ENCODE measurements around the gene GDF9. TPM values are rescaled to one million over a fixed set of nuclear protein-coding genes. Genes with fewer than 3 reads are reported as not detected.

The GDF9 gene
- total RNA-seq, 1 experiment from 2014 or later = 0.24 TPM

DNA sequence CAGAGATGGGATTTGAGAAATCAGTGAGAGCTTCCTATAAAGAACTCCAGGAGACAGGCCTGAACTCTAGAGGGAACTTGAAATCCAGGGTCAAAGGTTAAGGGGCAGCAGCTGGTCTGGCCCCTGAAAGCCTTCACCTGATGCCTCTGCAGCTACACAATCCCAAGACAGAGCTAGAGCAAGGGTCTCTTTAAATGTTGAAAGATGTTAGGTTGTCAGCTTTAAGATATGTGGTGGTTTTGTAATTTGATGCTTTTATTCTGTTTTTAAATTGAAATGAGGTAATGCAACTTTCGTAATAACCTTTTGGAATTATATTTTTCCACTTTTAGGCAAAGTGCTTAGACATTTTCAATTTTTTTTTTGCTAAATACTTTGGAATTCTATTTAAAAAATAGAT is 50.8 kb downstream of the GDF9 start:
- H3K9me3 Mint-ChIP-seq = peaks cover 0 to 4% of the 10 kb centered on the region in 2 experiments; a peak in 3 of 5 replicates
- no peak overlapping the region for H3K27ac ChIP-seq (ENCODE audit: insufficient read length, low read depth, low read length)
- H3K4me1 Mint-ChIP-seq = peaks cover 9 to 20% of the 10 kb centered on the region in 2 experiments
- no peak overlapping the region for H2BK12ac ChIP-seq (ENCODE audit: insufficient read length, low read depth, low read length)
- H3K79me2 ChIP-seq (ENCODE audit: insufficient read depth, low read length) = no peaks in the 10 kb centered on the region
- no peak overlapping the region for H2BK20ac ChIP-seq (ENCODE audit: low read depth, low read length, poor library complexity, severe bottlenecking)
- peaks cover 0 to 4% (median 0%) of the 10 kb centered on the region in 3 experiments; a peak in 3 of 7 replicates for H3K36me3 Mint-ChIP-seq (ENCODE audit: insufficient read depth in 1 of 3, low read depth in 3 of 3)
- H3K9me3 ChIP-seq (ENCODE audit: control insufficient read depth, low read depth, low read length) = no peaks in the 10 kb centered on the region
- H3K4me1 ChIP-seq (ENCODE audit: insufficient read depth, low read length) = no peaks in the 10 kb centered on the region
- no peak for DNase-seq
- no peak overlapping the region for H3K27ac Mint-ChIP-seq
- H4K91ac ChIP-seq (ENCODE audit: insufficient read length, low read depth, low read length) = no peak overlapping the region
- peaks cover 32% of the 10 kb centered on the region for H3K27me3 ChIP-seq (ENCODE audit: insufficient read depth, low read length)
- H2BK120ac ChIP-seq (ENCODE audit: low read depth, low read length, poor library complexity, severe bottlenecking) = no peak overlapping the region
- no peak overlapping the region for H3K4me3 Mint-ChIP-seq
- H3K18ac ChIP-seq (ENCODE audit: insufficient read length, low read depth, low read length) = no peak overlapping the region
- H3T11ph ChIP-seq (ENCODE audit: low read length) = no peak overlapping the region
- no peak overlapping the region for H3K56ac ChIP-seq (ENCODE audit: insufficient read length, low read depth, low read length)
- WGBS (ENCODE audit: extremely low coverage, insufficient read length, low lambda C conversion rate) = no CpG with 5 or more reads among the region's 1 CpG
- no peak overlapping the region for H3K4me2 ChIP-seq (ENCODE audit: insufficient read depth, insufficient read length, low read length)
- no peaks in the 10 kb centered on the region for H4K20me1 ChIP-seq (ENCODE audit: control insufficient read depth, insufficient read depth, insufficient read length)
- H3K14ac ChIP-seq (ENCODE audit: insufficient read depth, low read length) = no peak overlapping the region
- H3K4ac ChIP-seq (ENCODE audit: low read depth, low read length) = no peak overlapping the region
- H3K23me2 ChIP-seq (ENCODE audit: insufficient read length, low read depth, low read length, poor library complexity, severe bottlenecking) = no peaks in the 10 kb centered on the region
- H3K27me3 Mint-ChIP-seq (ENCODE audit: low read depth) = peaks cover 80% of the 10 kb centered on the region
- no peak overlapping the region for H4K5ac ChIP-seq (ENCODE audit: insufficient read length, low read depth, low read length)
- no peak overlapping the region for H2AK5ac ChIP-seq (ENCODE audit: insufficient read length, low read length)
- no peak overlapping the region for H3K9ac ChIP-seq (ENCODE audit: extremely low read depth, insufficient read length, low read length)
- no peak overlapping the region for H2AFZ ChIP-seq (ENCODE audit: low read length)
- no peaks in the 10 kb centered on the region for H3K79me1 ChIP-seq (ENCODE audit: insufficient read depth, low read depth, low read length, poor library complexity, severe bottlenecking)
- no peak overlapping the region for H2BK5ac ChIP-seq (ENCODE audit: insufficient read length, low read length)
- no peak overlapping the region for H4K8ac ChIP-seq (replicated peaks; ENCODE audit: insufficient read length, low read depth, low read length)
- no peak overlapping the region for H3K23ac ChIP-seq (ENCODE audit: insufficient read length, low read depth, low read length)
- no peak overlapping the region for H2BK15ac ChIP-seq (ENCODE audit: low read depth, low read length)
- TF ChIP-seq, protein P1, sequence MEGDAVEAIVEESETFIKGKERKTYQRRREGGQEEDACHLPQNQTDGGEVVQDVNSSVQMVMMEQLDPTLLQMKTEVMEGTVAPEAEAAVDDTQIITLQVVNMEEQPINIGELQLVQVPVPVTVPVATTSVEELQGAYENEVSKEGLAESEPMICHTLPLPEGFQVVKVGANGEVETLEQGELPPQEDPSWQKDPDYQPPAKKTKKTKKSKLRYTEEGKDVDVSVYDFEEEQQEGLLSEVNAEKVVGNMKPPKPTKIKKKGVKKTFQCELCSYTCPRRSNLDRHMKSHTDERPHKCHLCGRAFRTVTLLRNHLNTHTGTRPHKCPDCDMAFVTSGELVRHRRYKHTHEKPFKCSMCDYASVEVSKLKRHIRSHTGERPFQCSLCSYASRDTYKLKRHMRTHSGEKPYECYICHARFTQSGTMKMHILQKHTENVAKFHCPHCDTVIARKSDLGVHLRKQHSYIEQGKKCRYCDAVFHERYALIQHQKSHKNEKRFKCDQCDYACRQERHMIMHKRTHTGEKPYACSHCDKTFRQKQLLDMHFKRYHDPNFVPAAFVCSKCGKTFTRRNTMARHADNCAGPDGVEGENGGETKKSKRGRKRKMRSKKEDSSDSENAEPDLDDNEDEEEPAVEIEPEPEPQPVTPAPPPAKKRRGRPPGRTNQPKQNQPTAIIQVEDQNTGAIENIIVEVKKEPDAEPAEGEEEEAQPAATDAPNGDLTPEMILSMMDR (conservative IDR thresholded peaks at IDR 0.05) = no peak
